HFFc6 (cell line): Measurements from ENCODE around the gene LRRTM4. TPM values are rescaled to one million over a fixed set of nuclear protein-coding genes. Genes with fewer than 3 reads are reported as not detected.

Source experiments
- DNase-seq: peaks from one replicate; pipeline ENCODE4 v3.0.0-alpha.2; 2018
- H3K27ac Mint-ChIP-seq: 2 replicates; pipeline ENCODE4 v1.8.0; 2020; ENCODE audit warnings: mild to moderate bottlenecking, mixed read lengths
- H3K27me3 Mint-ChIP-seq: 2 replicates; pipeline ENCODE4 v1.8.0; 2021; ENCODE audit warnings: mild to moderate bottlenecking, moderate library complexity, mixed read lengths; ENCODE audit not compliant: insufficient read depth
- H3K36me3 Mint-ChIP-seq: 2 replicates; pipeline ENCODE4 v1.8.0; 2021; ENCODE audit warnings: low read depth, mixed read lengths
- H3K4me1 Mint-ChIP-seq: 2 replicates; pipeline ENCODE4 v1.8.0; 2020; ENCODE audit warnings: low read depth, mixed read lengths
- H3K4me3 Mint-ChIP-seq: 2 replicates; pipeline ENCODE4 v1.8.0; 2020; ENCODE audit warnings: mild to moderate bottlenecking, moderate library complexity, mixed read lengths
- H3K9me3 Mint-ChIP-seq: 2 replicates; pipeline ENCODE4 v1.8.0; 2020; ENCODE audit warnings: mild to moderate bottlenecking, mixed read lengths
- CTCF ChIP-seq: fragments of 200-600 bp; sonication (generic); IDR thresholded peaks from 2 replicates; pipeline ENCODE4 v1.5.0; 2021; ENCODE audit warnings: antibody characterized with exemption, mild to moderate bottlenecking
- total RNA-seq, 6 experiments: library from RNA; stranded (reverse); fragmentation: NEBNext Ultra II Directional; extraction: Animal tissue kit (Norgen Biotek cat#: 25700); gene quantifications; 2 replicates in 1 of 6; 3 replicates in 5 of 6; pipeline ENCODE4 v1.2.3, GENCODE V29; 2021

The LRRTM4 gene
- total RNA-seq, 6 experiments from 2014 or later = not detected

- DNase-seq = no peak
- Mint-ChIP-seq H3K9me3 (peaks cover 47% of the 10 kb centered on the region), H3K27ac (no peak overlapping the region), H3K27me3 (peaks cover 1% of the 10 kb centered on the region; the same call in 1 of the 2 replicates), H3K4me1 (no peaks in the 10 kb centered on the region), H3K36me3 (no peaks in the 10 kb centered on the region), H3K4me3 (no peak overlapping the region)
- TF ChIP-seq CTCF = no peak
Observed at GRCh38 chr2:77161009-77161408, 361.2 kb downstream of the LRRTM4 start.

DNA sequence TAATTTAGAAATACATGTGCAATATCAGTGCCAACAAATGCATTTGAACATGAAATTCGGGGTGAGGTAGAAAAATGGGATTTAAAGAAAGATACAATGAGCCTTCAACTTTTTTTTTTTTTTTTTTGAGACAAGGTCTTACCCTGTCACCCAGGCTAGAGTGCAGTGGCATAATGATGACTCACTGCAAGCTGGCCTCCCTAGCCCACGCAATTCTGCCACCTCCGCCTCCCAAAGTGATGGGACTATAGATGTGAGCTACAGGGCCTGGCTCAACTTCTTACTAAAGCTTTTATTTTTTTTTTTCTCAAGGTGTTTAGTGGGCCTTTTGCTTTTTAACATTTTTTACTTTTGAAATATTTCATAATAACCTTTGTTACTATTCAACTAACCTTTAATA, 365.6 kb downstream of the LRRTM4 start:
- peaks cover 1% of the 10 kb centered on the region; the same call in 1 of the 2 replicates for H3K27me3 Mint-ChIP-seq
- no peaks in the 10 kb centered on the region for H3K4me1 Mint-ChIP-seq

DNA sequence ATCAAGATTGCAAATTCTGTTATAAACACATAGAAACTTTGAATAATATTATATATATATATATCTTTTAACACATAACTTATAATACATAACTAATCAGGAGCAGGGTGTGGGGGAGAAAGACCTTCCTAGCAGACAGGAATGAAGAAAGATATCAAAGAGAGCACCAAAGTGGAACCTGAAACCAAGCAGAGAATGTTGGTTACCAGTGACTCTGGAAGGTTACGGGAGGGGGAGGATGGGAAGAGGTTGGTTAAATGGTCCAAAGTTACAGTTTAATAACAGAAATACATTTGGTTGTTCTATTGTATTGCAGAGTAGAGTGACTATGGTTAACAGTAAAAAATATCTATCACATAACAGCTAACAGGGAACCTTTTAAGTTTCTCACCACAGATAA, 366.7 kb downstream of the LRRTM4 start:
- DNase-seq = no peak
- no peak overlapping the region for H3K27ac Mint-ChIP-seq
- H3K4me3 Mint-ChIP-seq = no peak overlapping the region
- TF ChIP-seq CTCF = no peak
- no peaks in the 10 kb centered on the region for H3K36me3 Mint-ChIP-seq
- peaks cover 33% of the 10 kb centered on the region for H3K9me3 Mint-ChIP-seq
- peaks cover 1% of the 10 kb centered on the region; the same call in 1 of the 2 replicates for H3K27me3 Mint-ChIP-seq
- no peaks in the 10 kb centered on the region for H3K4me1 Mint-ChIP-seq

More for the DNA sequence above, 365.6 kb downstream of the LRRTM4 start:
- Mint-ChIP-seq H3K27ac (no peak overlapping the region), H3K9me3 (peaks cover 34% of the 10 kb centered on the region), H3K4me3 (no peak overlapping the region), H3K36me3 (no peaks in the 10 kb centered on the region)
- TF ChIP-seq CTCF = no peak
- DNase-seq = no peak

GRCh38 chr2:77149565-77149964, 372.6 kb downstream of the LRRTM4 start:
- Mint-ChIP-seq H3K36me3 (no peaks in the 10 kb centered on the region), H3K9me3 (peaks cover 47% of the 10 kb centered on the region), H3K27ac (no peak overlapping the region), H3K27me3 (no peaks in the 10 kb centered on the region), H3K4me3 (no peak overlapping the region), H3K4me1 (no peaks in the 10 kb centered on the region)
- no peak for TF ChIP-seq CTCF
- no peak for DNase-seq

DNA sequence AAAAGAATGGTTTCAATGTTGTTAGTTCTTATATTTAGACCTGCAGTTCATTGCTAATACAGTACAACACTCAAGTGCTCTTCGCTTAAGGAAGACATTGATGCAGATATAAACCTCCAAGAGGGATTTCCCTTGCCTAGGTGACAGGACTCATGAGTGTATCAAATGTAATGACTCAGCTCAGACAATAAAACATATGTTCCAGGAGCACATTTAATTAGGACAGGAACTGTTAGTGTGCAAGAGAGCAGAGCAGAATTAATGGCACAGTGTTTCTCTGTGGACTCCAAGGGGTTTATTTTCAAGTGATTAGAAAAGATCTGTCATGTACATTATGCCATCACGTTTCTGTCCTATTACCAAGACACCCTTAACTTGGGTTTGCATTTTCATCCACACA, 375.0 kb downstream of the LRRTM4 start:
- TF ChIP-seq CTCF = no peak
- DNase-seq = no peak
- Mint-ChIP-seq H3K36me3 (no peaks in the 10 kb centered on the region), H3K4me1 (no peaks in the 10 kb centered on the region), H3K27ac (no peak overlapping the region), H3K27me3 (no peaks in the 10 kb centered on the region), H3K9me3 (peaks cover 42% of the 10 kb centered on the region), H3K4me3 (no peak overlapping the region)

DNA sequence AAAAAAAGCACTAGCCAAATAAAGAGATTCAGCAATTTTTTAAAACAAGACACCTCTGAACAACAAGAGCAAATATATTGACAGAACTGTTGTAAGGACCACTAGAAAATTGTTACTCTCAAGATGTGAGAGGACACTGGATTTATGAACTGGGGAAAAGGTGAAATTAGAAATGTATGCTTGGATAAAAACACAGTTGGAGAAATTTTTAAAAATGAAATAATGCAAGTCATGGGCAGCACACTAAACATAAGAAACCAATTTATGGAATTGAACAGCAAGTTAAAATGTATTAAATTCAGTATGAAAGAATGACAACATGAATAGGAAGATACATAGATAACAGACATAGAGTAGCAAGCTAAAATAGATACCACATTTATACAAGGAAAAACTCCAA, 377.4 kb downstream of the LRRTM4 start:
- Mint-ChIP-seq H3K4me1 (no peaks in the 10 kb centered on the region), H3K36me3 (no peaks in the 10 kb centered on the region), H3K4me3 (no peak overlapping the region), H3K27me3 (no peaks in the 10 kb centered on the region), H3K9me3 (peaks cover 30% of the 10 kb centered on the region; the same call in 1 of the 2 replicates), H3K27ac (no peak overlapping the region)
- DNase-seq = no peak
- no peak for TF ChIP-seq CTCF
